ENCODE results near the gene SLC6A19. TPM values are rescaled to one million over a fixed set of nuclear protein-coding genes. Genes with fewer than 3 reads are reported as not detected.

SLC6A19 gene
- total and polyA plus RNA-seq, 2 experiments from 2014 or later = 5.2 to 5.8 TPM

- WGBS (ENCODE audit: low lambda C conversion rate, missing lambda C conversion rate) = 94% methylated on average over 25 of the region's 30 CpGs
- no peaks in the 10 kb centered on the region for H3K27me3 ChIP-seq
- no peaks in the 10 kb centered on the region for H3K9me3 ChIP-seq (ENCODE audit: low read depth)
- no peaks in the 10 kb centered on the region for H4K20me1 ChIP-seq (ENCODE audit: insufficient read depth, poor library complexity, severe bottlenecking)
- H3K4me1 ChIP-seq (ENCODE audit: insufficient read depth) = peaks cover 16% of the 10 kb centered on the region
- H3K9me2 ChIP-seq (replicated peaks; ENCODE audit: insufficient read depth) = no peaks in the 10 kb centered on the region
- no peaks in the 10 kb centered on the region for H3K79me2 ChIP-seq
- H3K4me2 ChIP-seq = no peak overlapping the region
- no peaks in the 10 kb centered on the region for H3K36me3 ChIP-seq (replicated peaks; ENCODE audit: insufficient read depth, low read depth)
- TF ChIP-seq, protein P1, sequence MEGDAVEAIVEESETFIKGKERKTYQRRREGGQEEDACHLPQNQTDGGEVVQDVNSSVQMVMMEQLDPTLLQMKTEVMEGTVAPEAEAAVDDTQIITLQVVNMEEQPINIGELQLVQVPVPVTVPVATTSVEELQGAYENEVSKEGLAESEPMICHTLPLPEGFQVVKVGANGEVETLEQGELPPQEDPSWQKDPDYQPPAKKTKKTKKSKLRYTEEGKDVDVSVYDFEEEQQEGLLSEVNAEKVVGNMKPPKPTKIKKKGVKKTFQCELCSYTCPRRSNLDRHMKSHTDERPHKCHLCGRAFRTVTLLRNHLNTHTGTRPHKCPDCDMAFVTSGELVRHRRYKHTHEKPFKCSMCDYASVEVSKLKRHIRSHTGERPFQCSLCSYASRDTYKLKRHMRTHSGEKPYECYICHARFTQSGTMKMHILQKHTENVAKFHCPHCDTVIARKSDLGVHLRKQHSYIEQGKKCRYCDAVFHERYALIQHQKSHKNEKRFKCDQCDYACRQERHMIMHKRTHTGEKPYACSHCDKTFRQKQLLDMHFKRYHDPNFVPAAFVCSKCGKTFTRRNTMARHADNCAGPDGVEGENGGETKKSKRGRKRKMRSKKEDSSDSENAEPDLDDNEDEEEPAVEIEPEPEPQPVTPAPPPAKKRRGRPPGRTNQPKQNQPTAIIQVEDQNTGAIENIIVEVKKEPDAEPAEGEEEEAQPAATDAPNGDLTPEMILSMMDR (IDR thresholded peaks at IDR 0.05; ENCODE audit: poor library complexity) = no peak
- TF ChIP-seq EZH2 (IDR thresholded peaks at IDR 0.05; ENCODE audit: borderline replicate concordance) = no peak
- no peak for TF ChIP-seq EZH2phosphoT487 (IDR thresholded peaks at IDR 0.05; ENCODE audit: low read depth, severe bottlenecking, unreplicated experiment)
- H3K4me3 ChIP-seq = no peak overlapping the region
- no peak for DNase-seq (ENCODE audit: low spot score)
- no peak overlapping the region for H2AFZ ChIP-seq
- no peak overlapping the region for H3K27ac ChIP-seq
Observed at GRCh38 chr5:1177826-1178528, 23.4 kb upstream of the SLC6A19 start.

DNA sequence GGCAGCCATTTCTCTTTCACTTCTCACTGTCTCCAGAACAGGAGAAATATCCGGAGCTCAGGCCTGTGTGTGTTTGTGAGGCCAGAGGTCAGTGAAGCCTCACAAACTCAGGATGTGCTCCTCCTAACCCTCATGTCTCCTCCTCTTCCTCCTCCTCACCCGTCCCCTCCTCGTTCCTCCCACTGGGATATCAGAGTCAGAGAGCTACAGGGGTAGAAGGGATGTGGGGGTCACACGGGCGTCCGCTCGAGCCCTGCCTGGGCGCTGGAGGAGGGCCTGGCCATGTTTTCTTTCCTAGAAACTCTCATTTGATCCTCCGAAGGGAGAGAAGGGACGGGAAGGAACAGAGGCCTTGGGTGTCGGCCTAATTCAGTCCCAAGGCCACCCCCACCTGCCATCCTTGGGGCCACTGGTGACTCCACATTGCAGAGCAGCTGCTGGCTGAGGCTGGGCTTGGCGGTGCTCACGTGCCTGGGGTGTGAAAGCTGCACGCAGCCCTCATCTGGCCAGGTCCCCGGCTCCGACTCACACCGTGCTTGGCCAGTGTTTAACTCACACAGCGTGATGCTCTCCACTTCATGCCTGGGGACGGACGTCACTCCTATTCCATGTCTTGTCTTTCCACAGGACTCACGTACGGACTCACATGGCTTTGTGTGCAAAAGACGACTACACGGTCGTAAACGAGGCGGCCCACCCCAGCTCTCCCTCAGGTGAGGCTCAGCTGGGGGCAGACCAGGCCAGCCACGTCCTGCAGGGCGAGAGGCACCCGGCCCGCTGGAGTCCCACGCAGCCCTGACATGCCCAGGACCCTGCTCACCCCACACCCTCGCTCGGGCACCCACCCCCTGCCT is 22.6 kb upstream of the SLC6A19 start:
- WGBS (ENCODE audit: low lambda C conversion rate, missing lambda C conversion rate) = 76% methylated on average over 19 of the region's 34 CpGs

DNA sequence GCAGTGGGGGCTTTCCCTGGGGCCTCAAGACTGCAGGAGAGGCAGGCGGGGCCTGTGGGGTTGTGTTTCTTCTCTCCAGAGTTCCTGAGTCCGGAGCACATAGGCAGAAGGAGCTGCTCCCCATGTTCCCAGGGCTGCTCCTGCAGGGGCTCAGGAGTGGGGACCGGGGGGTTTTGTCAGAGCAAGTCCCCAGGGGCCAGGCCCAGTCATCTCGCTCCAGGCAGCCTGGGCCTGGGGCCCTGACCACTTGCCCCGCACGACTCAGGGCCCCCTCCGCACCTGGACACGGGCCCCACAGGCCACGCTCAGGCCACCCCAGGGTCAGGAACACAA is 22.0 kb upstream of the SLC6A19 start:
- Histone ChIP-seq H4K20me1 (ENCODE audit: insufficient read depth, poor library complexity, severe bottlenecking) (no peaks in the 10 kb centered on the region), H3K27me3 (no peaks in the 10 kb centered on the region), H3K27ac (no peak overlapping the region), H3K79me2 (no peaks in the 10 kb centered on the region), H3K4me3 (no peak overlapping the region), H3K9me3 (ENCODE audit: low read depth) (no peaks in the 10 kb centered on the region), H3K4me1 (ENCODE audit: insufficient read depth) (peaks cover 27% of the 10 kb centered on the region), H3K36me3 (replicated peaks; ENCODE audit: insufficient read depth, low read depth) (no peaks in the 10 kb centered on the region), H2AFZ (no peak overlapping the region), H3K4me2 (no peak overlapping the region), H3K9me2 (replicated peaks; ENCODE audit: insufficient read depth) (no peaks in the 10 kb centered on the region)
- TF ChIP-seq, protein P1 (IDR thresholded peaks at IDR 0.05; ENCODE audit: poor library complexity) = no peak
- TF ChIP-seq EZH2 (IDR thresholded peaks at IDR 0.05; ENCODE audit: borderline replicate concordance) = no peak
- no peak for TF ChIP-seq EZH2phosphoT487 (IDR thresholded peaks at IDR 0.05; ENCODE audit: low read depth, severe bottlenecking, unreplicated experiment)
- WGBS (ENCODE audit: low lambda C conversion rate, missing lambda C conversion rate) = 100% methylated on average over 2 of the region's 9 CpGs
- DNase-seq (ENCODE audit: low spot score) = no peak

More for the DNA sequence above, 22.6 kb upstream of the SLC6A19 start:
- Histone ChIP-seq H2AFZ (no peak overlapping the region), H3K27ac (no peak overlapping the region), H4K20me1 (ENCODE audit: insufficient read depth, poor library complexity, severe bottlenecking) (no peaks in the 10 kb centered on the region), H3K4me1 (ENCODE audit: insufficient read depth) (peaks cover 24% of the 10 kb centered on the region), H3K9me2 (replicated peaks; ENCODE audit: insufficient read depth) (no peaks in the 10 kb centered on the region), H3K27me3 (no peaks in the 10 kb centered on the region), H3K9me3 (ENCODE audit: low read depth) (no peaks in the 10 kb centered on the region), H3K36me3 (replicated peaks; ENCODE audit: insufficient read depth, low read depth) (no peaks in the 10 kb centered on the region), H3K79me2 (no peaks in the 10 kb centered on the region), H3K4me2 (no peak overlapping the region), H3K4me3 (no peak overlapping the region)
- TF ChIP-seq EZH2 (IDR thresholded peaks at IDR 0.05; ENCODE audit: borderline replicate concordance) (no peak), EZH2phosphoT487 (IDR thresholded peaks at IDR 0.05; ENCODE audit: low read depth, severe bottlenecking, unreplicated experiment) (no peak)
- TF ChIP-seq, protein P1 (IDR thresholded peaks at IDR 0.05; ENCODE audit: poor library complexity) = no peak
- DNase-seq (ENCODE audit: low spot score) = no peak
